ENCODE measurements around the gene CYLD. TPM values are rescaled to one million over a fixed set of nuclear protein-coding genes. Genes with fewer than 3 reads are reported as not detected.

Gene CYLD
- total RNA-seq, 2 donors from 2014 or later: 16.5 to 27.5 TPM

DNA sequence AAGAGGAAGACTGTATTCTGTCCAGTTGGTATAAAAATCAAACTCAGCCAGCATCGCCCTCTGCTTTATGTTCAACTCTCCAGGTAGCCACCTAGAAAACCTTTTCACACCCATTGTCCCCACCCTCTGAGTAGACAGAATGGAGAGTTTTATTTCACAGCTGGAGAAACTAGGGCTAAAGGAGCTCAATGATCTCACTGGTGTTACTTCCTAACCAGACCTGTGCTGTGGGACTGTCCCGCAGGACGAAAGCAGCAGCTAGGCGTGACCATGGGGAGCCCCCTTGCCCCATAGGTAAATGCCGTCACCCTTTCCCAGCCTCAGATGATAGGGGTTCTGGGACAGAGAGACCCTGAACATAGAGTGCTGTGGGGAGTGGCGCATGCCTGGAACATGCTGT, 67.7 kb downstream of the CYLD start:
- 81 to 89% methylated on average over 6 of the region's 6 CpGs for WGBS, 2 donors
- no peak for ATAC-seq
- intact Hi-C loops (cut with DNase I): no loop called here

DNA sequence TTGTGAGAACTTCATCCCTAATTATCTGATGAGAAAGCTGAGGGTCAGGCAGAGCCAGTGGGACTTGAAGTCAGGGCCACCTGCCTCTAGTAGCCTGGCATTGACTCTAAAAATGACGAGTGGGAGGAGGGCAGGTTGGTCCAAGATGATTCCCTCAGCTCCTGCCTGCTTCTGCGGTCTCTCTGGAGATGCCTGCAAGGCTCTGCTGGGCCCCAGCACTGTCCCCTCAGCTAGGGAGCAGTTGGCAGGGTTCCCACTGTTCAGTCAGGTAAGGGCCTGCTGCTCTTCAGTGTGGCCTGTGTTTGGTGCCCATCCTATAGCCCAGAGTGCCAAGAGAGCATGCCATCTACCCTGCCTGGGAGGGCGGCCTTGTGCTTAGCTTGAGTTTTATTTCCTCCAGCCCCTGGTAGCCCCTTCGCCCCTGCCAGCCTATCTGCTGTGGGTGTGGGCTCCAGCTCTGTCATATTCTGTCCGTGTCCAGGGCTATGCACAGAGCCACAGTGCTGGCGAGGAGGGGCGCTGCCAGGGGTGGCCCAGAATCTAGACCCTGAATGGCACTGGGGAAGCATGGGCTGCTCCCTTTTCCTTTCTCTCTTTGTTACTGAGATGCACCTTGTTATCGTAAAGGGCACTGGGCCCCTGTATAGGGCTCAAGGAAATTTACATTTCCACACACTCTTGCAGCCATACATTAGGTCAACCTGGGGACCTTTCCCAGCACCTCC, 68.5 kb downstream of the CYLD start:
- 81 to 85% methylated on average over 7 to 8 of the region's 8 CpGs for WGBS, 2 donors

More for the DNA sequence above, 67.7 kb downstream of the CYLD start:
- no peaks in the 10 kb centered on the region for H3K36me3 ChIP-seq (replicated peaks in 1 of 2; ENCODE audit: insufficient read depth in 1 of 2, low read depth in 2 of 2)
- no peaks in the 10 kb centered on the region for H3K9me3 ChIP-seq
- no peak overlapping the region for H3K27ac ChIP-seq
- DNase-seq: no peak
- no peak overlapping the region for H3K4me3 ChIP-seq
- no peak for TF ChIP-seq POLR2A (IDR thresholded peaks at IDR 0.05)
- TF ChIP-seq, protein P1, sequence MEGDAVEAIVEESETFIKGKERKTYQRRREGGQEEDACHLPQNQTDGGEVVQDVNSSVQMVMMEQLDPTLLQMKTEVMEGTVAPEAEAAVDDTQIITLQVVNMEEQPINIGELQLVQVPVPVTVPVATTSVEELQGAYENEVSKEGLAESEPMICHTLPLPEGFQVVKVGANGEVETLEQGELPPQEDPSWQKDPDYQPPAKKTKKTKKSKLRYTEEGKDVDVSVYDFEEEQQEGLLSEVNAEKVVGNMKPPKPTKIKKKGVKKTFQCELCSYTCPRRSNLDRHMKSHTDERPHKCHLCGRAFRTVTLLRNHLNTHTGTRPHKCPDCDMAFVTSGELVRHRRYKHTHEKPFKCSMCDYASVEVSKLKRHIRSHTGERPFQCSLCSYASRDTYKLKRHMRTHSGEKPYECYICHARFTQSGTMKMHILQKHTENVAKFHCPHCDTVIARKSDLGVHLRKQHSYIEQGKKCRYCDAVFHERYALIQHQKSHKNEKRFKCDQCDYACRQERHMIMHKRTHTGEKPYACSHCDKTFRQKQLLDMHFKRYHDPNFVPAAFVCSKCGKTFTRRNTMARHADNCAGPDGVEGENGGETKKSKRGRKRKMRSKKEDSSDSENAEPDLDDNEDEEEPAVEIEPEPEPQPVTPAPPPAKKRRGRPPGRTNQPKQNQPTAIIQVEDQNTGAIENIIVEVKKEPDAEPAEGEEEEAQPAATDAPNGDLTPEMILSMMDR (IDR thresholded peaks at IDR 0.05): no peak
- H3K27me3 ChIP-seq: no peaks in the 10 kb centered on the region
- peaks cover 5% of the 10 kb centered on the region for H3K4me1 ChIP-seq

DNA sequence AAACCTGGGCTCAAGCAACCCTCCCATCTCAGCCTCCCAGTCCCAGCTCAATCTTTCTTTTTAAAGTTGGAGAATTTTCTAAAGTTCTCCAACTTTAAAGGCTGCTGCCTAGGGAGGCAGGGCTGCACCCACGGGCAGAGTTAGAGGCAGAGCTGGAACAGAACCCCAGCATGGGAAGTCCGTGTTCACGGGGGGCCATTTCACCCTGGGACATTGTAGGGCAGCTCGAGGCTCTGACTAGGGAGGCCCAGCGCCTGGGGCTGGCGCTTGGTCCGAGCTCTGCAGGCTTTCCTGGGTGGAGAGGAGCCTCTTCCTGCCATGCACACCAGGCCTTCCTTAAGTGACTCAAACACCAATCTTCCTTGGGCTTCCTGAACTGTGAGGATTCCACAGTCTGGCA, 70.2 kb downstream of the CYLD start:
- no peaks in the 10 kb centered on the region for H3K9me3 ChIP-seq
- no peaks in the 10 kb centered on the region for H3K36me3 ChIP-seq (replicated peaks in 1 of 2; ENCODE audit: insufficient read depth in 1 of 2, low read depth in 2 of 2)
- no peak overlapping the region for H3K4me3 ChIP-seq
- intact Hi-C loops (cut with DNase I): no loop called here
- TF ChIP-seq POLR2A (IDR thresholded peaks at IDR 0.05): no peak
- TF ChIP-seq, protein P1 (IDR thresholded peaks at IDR 0.05): no peak
- 57 to 62% methylated on average over 7 of the region's 7 CpGs for WGBS, 2 donors
- H3K27ac ChIP-seq: no peak overlapping the region
- no peaks in the 10 kb centered on the region for H3K27me3 ChIP-seq
- no peak for ATAC-seq
- no peak for DNase-seq
- H3K4me1 ChIP-seq: no peaks in the 10 kb centered on the region

More for the DNA sequence above, 68.5 kb downstream of the CYLD start:
- no peak for ATAC-seq
- no peaks in the 10 kb centered on the region for H3K9me3 ChIP-seq
- TF ChIP-seq, protein P1 (IDR thresholded peaks at IDR 0.05): no peak
- no peak for TF ChIP-seq POLR2A (IDR thresholded peaks at IDR 0.05)
- H3K4me1 ChIP-seq: peaks cover 5% of the 10 kb centered on the region
- H3K27me3 ChIP-seq: no peaks in the 10 kb centered on the region
- H3K4me3 ChIP-seq: no peak overlapping the region
- no peaks in the 10 kb centered on the region for H3K36me3 ChIP-seq (replicated peaks in 1 of 2; ENCODE audit: insufficient read depth in 1 of 2, low read depth in 2 of 2)
- no peak overlapping the region for H3K27ac ChIP-seq
- DNase-seq: no peak
- intact Hi-C loops (cut with DNase I): no loop called here

DNA sequence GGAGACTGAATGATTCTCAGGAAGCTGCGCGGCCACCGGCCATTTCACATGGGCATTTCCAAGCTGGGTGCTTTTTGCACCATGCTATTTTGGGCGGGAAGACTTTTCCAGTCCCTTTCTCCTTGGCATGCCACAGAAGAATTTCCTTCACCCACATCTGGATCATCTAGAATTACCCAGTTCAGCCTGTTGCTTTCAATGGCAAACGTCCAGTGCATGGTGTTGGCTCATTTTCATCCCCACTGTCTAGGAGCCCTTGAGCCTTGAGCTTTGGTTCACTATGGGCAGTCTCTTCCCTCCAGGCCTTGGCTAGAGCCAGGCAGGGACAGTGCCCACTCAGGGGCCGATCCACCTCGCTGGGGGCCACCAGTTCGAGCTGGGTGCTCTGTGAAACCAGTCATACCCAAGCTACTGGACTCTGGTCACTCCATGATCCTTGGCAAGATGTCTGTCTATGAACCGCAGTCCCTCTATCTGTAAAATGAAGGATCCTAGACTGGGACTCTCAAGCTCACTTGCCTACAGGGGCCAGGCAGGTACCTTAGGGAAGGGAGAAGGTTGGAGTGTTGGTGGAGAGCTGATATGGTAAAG, 71.1 kb downstream of the CYLD start:
- TF ChIP-seq, protein P1 (IDR thresholded peaks at IDR 0.05): no peak
- TF ChIP-seq POLR2A (IDR thresholded peaks at IDR 0.05): no peak
- no peak for DNase-seq
- H3K9me3 ChIP-seq: no peaks in the 10 kb centered on the region
- H3K36me3 ChIP-seq (replicated peaks in 1 of 2; ENCODE audit: insufficient read depth in 1 of 2, low read depth in 2 of 2): no peaks in the 10 kb centered on the region
- H3K27ac ChIP-seq: no peak overlapping the region
- H3K27me3 ChIP-seq: no peaks in the 10 kb centered on the region
- WGBS, 2 donors: 72 to 98% methylated on average over 5 to 9 of the region's 9 CpGs
- ATAC-seq: no peak
- no peaks in the 10 kb centered on the region for H3K4me1 ChIP-seq
- intact Hi-C loops (cut with DNase I): no loop called here
- no peak overlapping the region for H3K4me3 ChIP-seq
